Subcutaneous adipose tissue (tissue), 4 donors: ENCODE data around the gene NCKAP5. TPM values are rescaled to one million over a fixed set of nuclear protein-coding genes. Genes with fewer than 3 reads are reported as not detected.

Experiments
- CTCF ChIP-seq: fragments of 450-650 bp; IDR thresholded peaks from one replicate; pipeline ENCODE4 v1.5.1; 2016; ENCODE audit warnings: low read depth, mild to moderate bottlenecking, control low read depth, antibody characterized with exemption, moderate library complexity
- total RNA-seq, 4 donors: library from RNA; depleted of rRNA; stranded (reverse); fragments of >200 nt; gene quantifications; one replicate each; pipeline ENCODE4 v1.1.0, GENCODE V29; 2016

NCKAP5 gene
- total RNA-seq, 4 donors from 2014 or later, result 1.5 to 6.4 (median 3.8) TPM

- no peak for TF ChIP-seq CTCF
Observed at GRCh38 chr2:132876745-132877391, 691.4 kb downstream of the NCKAP5 start.

- no peak for TF ChIP-seq CTCF
Observed at GRCh38 chr2:132875193-132875592, 693.1 kb downstream of the NCKAP5 start.

GRCh38 chr2:132873738-132874137 lies 694.5 kb downstream of the NCKAP5 start:
- no peak for TF ChIP-seq CTCF

GRCh38 chr2:132871831-132872230 lies 696.4 kb downstream of the NCKAP5 start:
- TF ChIP-seq CTCF, result no peak

GRCh38 chr2:132863961-132864360 lies 704.3 kb downstream of the NCKAP5 start:
- no peak for TF ChIP-seq CTCF

GRCh38 chr2:132860220-132860619 lies 708.0 kb downstream of the NCKAP5 start:
- TF ChIP-seq CTCF, result no peak

- TF ChIP-seq CTCF, result no peak
Observed at GRCh38 chr2:132859590-132859989, 708.7 kb downstream of the NCKAP5 start.
